Heart left ventricle (tissue), 16 donors: Measurements from ENCODE around the gene SETD1A. TPM values are rescaled to one million over a fixed set of nuclear protein-coding genes. Genes with fewer than 3 reads are reported as not detected.

Experiments
- ATAC-seq, 4 donors: fragments of 200-7000 bp; cut with Tn5 transposase; one replicate each; pipeline ENCODE4 v1.9.1; 2020 to 2022; ENCODE audit warnings: moderate library complexity in 4 of 4, mild to moderate bottlenecking in 3 of 4, moderate number of reproducible peaks in 1 of 4
- DNase-seq, 5 donors: peaks; one replicate each; pipeline ENCODE4 v3.0.0-alpha.2; 2020
- H3K27ac ChIP-seq, 12 donors: fragments of 200-600 bp; sonication (generic) in 4 of 12; one replicate each; pipeline versions ENCODE4 v1.5.0 to v1.8.0; 2016 to 2022; ENCODE audit warnings: mild to moderate bottlenecking in 2 of 12
- H3K27me3 ChIP-seq, 9 donors: fragments of 200-600 bp; sonication (generic) in 2 of 9; one replicate each; pipeline versions ENCODE4 v1.5.1 to v1.8.0; 2016 to 2022; ENCODE audit warnings: mild to moderate bottlenecking in 3 of 9
- H3K36me3 ChIP-seq, 9 donors: fragments of 200-600 bp; sonication (generic) in 2 of 9; one replicate each; pipeline versions ENCODE4 v1.5.0 to v1.8.0; 2018 to 2022; ENCODE audit warnings: mild to moderate bottlenecking in 2 of 9
- H3K4me1 ChIP-seq, 12 donors: fragments of 200-600 bp; sonication (generic) in 4 of 12; one replicate each; pipeline versions ENCODE4 v1.5.0 to v1.8.0; 2016 to 2022; ENCODE audit warnings: mild to moderate bottlenecking in 3 of 12
- H3K4me3 ChIP-seq, 12 donors: fragments of 200-600 bp; sonication (generic) in 4 of 12; one replicate each; pipeline versions ENCODE4 v1.5.0 to v1.8.0; 2017 to 2022; ENCODE audit warnings: mild to moderate bottlenecking in 9 of 12, moderate library complexity in 4 of 12
- H3K9me3 ChIP-seq, 12 donors: fragments of 200-600 bp; sonication (generic) in 4 of 12; one replicate each; pipeline versions ENCODE4 v1.5.0 to v1.8.0; 2016 to 2022; ENCODE audit warnings: mild to moderate bottlenecking in 1 of 12
- CTCF ChIP-seq, 12 donors: fragments of 200-600 bp; sonication (generic) in 4 of 12; IDR thresholded peaks; one replicate each; pipeline versions ENCODE4 v1.5.0 to v1.8.0; 2018 to 2022; ENCODE audit warnings: antibody characterized with exemption in 12 of 12, mild to moderate bottlenecking in 5 of 12
- POLR2A ChIP-seq, 2 donors: fragments of 450-650 bp; IDR thresholded peaks; one replicate each; pipeline ENCODE4 v1.6.1; 2017; ENCODE audit warnings: antibody characterized with exemption in 2 of 2, mild to moderate bottlenecking in 2 of 2, moderate library complexity in 2 of 2
- WGBS, 4 donors: extraction: QIAGEN DNeasy Blood & Tissue Kit in 2 of 4; methylation state at CpG; one replicate each; pipeline versions ENCODE4 v1.1.5 to v1.1.7; 2013 to 2018; 5-methylcytosine and 5-hydroxymethylcytosine counted together
- intact Hi-C, 10 donors: fragments of 100-400 bp; cut with DNase I; formaldehyde crosslinking; loops; one replicate each; pipeline versions ENCODE4 v1.11.1 to v1.14.2; 2022
- polyA plus RNA-seq, 2 donors: library from polyadenylated mRNA; stranded (reverse); fragments of 200-250 nt; gene quantifications; one replicate each; pipeline ENCODE4 v1.2.3, GENCODE V29; 2013
- total RNA-seq, 9 donors: library from RNA; depleted of rRNA in 2 of 9; stranded (reverse); fragments of >200 nt in 2 of 9; fragmentation: NEBNext Ultra II Directional in 3 of 9; extraction: Animal tissue kit (Norgen Biotek cat#: 25700) in 3 of 9; gene quantifications; one replicate each; pipeline versions ENCODE4 v1.1.0 to v1.2.4, GENCODE V29; 2016 to 2023
- donor health status: ischemic (EF 13 %, LVEDD 7.1; RV severe dilation, severe dysfunction).
- donor health status: healthy with polysubstance abuse.
- donor health status: DM: no; HTN: yes; CAD: no.
- donor health status: DM: no; HTN: no; CAD: no.
- donor health status: ischemic (EF 25% LVEDD 6.9; RV normal size, moderate dysfunction).
- donor health status: ischemic (EF 25% LVEDD 5.7; RV mildly dilated, moderate dysfunction).
- donor health status: healthy.
- donor health status: DM: yes; HTN: yes; CAD: no.
- donor health status: ischemic (EF 35%, LVEDD 5.7; RV mildly dilated, moderate dysfunction).
- donor health status: nonischemic (EF 11% LVEDD 7.7; RV severe dilation, severe dysfunction).
- donor health status: DM: yes; HTN: yes; CAD: no.
- donor health status: PGD.
- donor health status: ischemic (EF 29% LVEDD 5.4; RV normal size, mild dysfunction).
- donor health status: nonischemic (EF 23%, LVEDD 6.1; RV moderate dilation, normal function).

SETD1A gene
- total and polyA plus RNA-seq, 11 donors: 4.6 to 12.1 (median 9.0) TPM

- Histone ChIP-seq H3K9me3 (no peaks in the 10 kb centered on the region), H3K4me1 (no peaks in the 10 kb centered on the region), H3K27me3 (no peaks in the 10 kb centered on the region), H3K4me3 (no peak overlapping the region), H3K36me3 (peaks cover 0 to 100% (median 98%) of the 10 kb centered on the region in 9 donors), H3K27ac (no peak overlapping the region)
- intact Hi-C loops: no loop called here
- 93 to 96% (median 95%) methylated on average over 19 of the region's 19 CpGs for WGBS, 4 donors
- ATAC-seq: no peak
- TF ChIP-seq CTCF (IDR thresholded peaks at IDR 0.05) (no peak), POLR2A (IDR thresholded peaks at IDR 0.05) (no peak)
- no peak for DNase-seq
Measured at GRCh38 chr16:30969246-30969842, 11.8 kb downstream of the SETD1A start.

GRCh38 chr16:30971298-30971697, 13.7 kb downstream of the SETD1A start:
- 92 to 95% (median 93%) methylated on average over 14 of the region's 14 CpGs for WGBS, 4 donors
- ATAC-seq (no peak), DNase-seq (no peak)
- intact Hi-C loops: loop anchor here in 1 of 10 donors (10.0 kb wide), 2 partner anchors 104 to 184 kb away; partner anchors contain the start of genes PRSS36, ZNF646 and ZNF668
- Histone ChIP-seq H3K4me1 (no peaks in the 10 kb centered on the region), H3K9me3 (no peaks in the 10 kb centered on the region), H3K27ac (no peak overlapping the region), H3K4me3 (no peak overlapping the region), H3K27me3 (no peaks in the 10 kb centered on the region), H3K36me3 (peaks cover 0 to 100% (median 99%) of the 10 kb centered on the region in 9 donors)
- TF ChIP-seq POLR2A (IDR thresholded peaks at IDR 0.05): no peak

- no peaks in the 10 kb centered on the region for H3K4me1 ChIP-seq
- no peak overlapping the region for H3K27ac ChIP-seq
- H3K27me3 ChIP-seq: no peaks in the 10 kb centered on the region
- DNase-seq (no peak), ATAC-seq (no peak)
- WGBS, 4 donors: 78 to 88% (median 84%) methylated on average over 7 of the region's 7 CpGs
- intact Hi-C loops: loop anchor here in 1 of 10 donors (10.0 kb wide), 2 partner anchors 102 to 182 kb away; partner anchors contain the start of genes PRSS36, ZNF646 and ZNF668
- H3K36me3 ChIP-seq: peaks cover 0 to 100% (median 99%) of the 10 kb centered on the region in 9 donors
- H3K9me3 ChIP-seq: no peaks in the 10 kb centered on the region
- H3K4me3 ChIP-seq: no peak overlapping the region
- TF ChIP-seq CTCF (IDR thresholded peaks at IDR 0.05): no peak
- no peak for TF ChIP-seq POLR2A (IDR thresholded peaks at IDR 0.05)
Measured at GRCh38 chr16:30972872-30973271, 15.3 kb downstream of the SETD1A start.

GRCh38 chr16:30974348-30974747, 16.8 kb downstream of the SETD1A start:
- 83 to 96% (median 92%) methylated on average over 6 of the region's 6 CpGs for WGBS, 4 donors
- H3K4me1 ChIP-seq: no peaks in the 10 kb centered on the region
- peaks cover 0 to 100% (median 93%) of the 10 kb centered on the region in 9 donors for H3K36me3 ChIP-seq
- no peak overlapping the region for H3K4me3 ChIP-seq
- no peaks in the 10 kb centered on the region for H3K27me3 ChIP-seq
- DNase-seq (no peak), ATAC-seq (no peak)
- H3K9me3 ChIP-seq: no peaks in the 10 kb centered on the region
- intact Hi-C loops: loop anchor here in 1 of 10 donors (10.0 kb wide), 2 partner anchors 100 to 180 kb away; partner anchors contain the start of genes PRSS36, ZNF646 and ZNF668
- TF ChIP-seq CTCF (IDR thresholded peaks at IDR 0.05) (no peak), POLR2A (IDR thresholded peaks at IDR 0.05) (no peak)
- H3K27ac ChIP-seq: no peak overlapping the region
